ENCODE measurements around the gene JPH3.

GRCh38 chr16:87560428-87561199 lies 41.7 kb upstream of the JPH3 start:
- TF ChIP-seq NFE2L2 (conservative IDR thresholded peaks at IDR 0.05; ENCODE audit: low read length) (no peak), CTCF (IDR thresholded peaks at IDR 0.05) (no peak), MAX (IDR thresholded peaks at IDR 0.05) (no peak), BHLHE40 (IDR thresholded peaks at IDR 0.05; ENCODE audit: low read depth, low read length) (no peak), JUN (IDR thresholded peaks at IDR 0.05) (no peak), POLR2A (IDR thresholded peaks at IDR 0.05; ENCODE audit: low read length) (no peak), REST (IDR thresholded peaks at IDR 0.05) (no peak)
